Activated CD8-positive, alpha-beta memory T cell treated with anti-CD3 and anti-CD28 coated beads for 4 hours (primary cell): ENCODE measurements around the gene PARVA.

Source experiments
- DNase-seq, 2 donors: peaks; one replicate each; pipeline ENCODE4 v3.0.0-alpha.2; 2020; ENCODE audit warnings: low read depth in 2 of 2

Gene PARVA

DNA sequence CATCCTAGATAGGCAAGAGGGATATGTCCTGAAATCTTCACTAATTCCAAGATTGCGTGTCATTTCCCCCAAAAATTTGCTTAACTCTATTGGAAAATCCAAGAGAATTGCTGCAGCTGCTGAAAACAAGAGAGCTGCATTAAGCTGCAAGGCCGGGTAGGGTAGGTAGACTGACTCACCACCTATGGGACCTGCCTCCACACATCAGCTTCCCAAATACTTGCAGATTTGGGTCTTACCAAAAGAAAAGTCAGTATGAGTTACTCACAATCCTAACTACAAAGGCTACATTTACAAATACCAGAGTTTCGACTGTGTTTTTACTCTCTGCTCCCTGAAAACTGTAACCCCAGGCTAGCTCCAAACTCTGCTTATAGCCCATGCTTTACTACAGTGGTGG, 154.3 kb downstream of the PARVA start:
- no peak for DNase-seq

DNA sequence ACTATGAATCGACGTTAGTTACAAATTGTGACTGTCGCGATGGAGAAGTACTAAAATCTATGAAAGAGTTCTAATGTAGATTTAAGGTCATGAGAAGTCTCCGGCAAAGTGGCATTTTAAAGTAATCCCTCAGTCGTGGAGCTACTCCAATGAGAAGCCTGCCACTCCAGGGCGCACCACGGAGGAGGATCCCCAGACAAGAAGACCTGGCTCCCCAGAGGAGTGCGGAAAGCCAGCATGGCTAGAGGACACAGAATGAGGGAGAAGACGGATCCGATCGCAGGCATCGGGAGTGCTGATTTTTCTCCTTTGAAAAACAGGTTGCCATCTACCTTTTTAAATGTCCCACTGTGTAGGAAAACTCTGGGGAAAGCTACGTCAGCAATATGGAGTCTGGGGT, 155.2 kb downstream of the PARVA start:
- no peak for DNase-seq

DNA sequence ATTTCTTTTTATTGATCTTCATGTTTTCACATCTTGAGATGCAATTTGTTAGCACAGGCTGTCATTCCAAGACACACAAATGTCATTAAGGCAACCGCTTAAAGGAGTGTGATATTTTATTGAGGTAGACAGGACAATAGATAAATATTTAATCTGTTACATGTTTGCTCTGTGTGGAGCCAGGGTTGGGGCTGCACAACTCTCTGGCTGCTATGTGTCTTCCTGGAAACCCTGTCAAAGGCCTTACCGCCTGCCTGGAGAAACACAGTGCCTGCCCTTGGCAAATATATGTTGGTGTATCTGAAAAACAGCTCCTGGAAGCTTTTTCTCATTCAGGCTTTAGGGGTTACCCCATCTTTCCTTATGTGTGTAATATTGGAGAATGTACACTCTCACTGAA, 157.2 kb downstream of the PARVA start:
- DNase-seq = no peak

DNA sequence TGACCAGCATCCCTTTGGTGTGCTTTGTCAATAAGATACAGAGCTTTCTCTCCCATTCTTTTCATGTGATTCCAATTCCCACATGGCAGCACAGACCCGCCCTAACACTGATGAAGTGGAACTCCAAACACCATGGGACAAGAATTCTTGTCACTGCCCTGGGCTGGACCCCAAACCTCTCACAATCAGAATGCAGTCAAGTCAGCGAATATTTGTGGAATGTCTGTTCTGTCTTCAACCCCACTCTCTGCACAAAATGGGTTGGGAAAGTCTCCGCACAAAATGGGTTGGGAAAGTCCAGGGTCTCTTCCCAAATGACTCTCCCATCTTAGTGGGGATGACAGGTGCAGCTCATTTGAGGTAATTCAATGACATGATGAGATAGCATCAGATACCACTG, 157.9 kb downstream of the PARVA start:
- DNase-seq = no peak

DNA sequence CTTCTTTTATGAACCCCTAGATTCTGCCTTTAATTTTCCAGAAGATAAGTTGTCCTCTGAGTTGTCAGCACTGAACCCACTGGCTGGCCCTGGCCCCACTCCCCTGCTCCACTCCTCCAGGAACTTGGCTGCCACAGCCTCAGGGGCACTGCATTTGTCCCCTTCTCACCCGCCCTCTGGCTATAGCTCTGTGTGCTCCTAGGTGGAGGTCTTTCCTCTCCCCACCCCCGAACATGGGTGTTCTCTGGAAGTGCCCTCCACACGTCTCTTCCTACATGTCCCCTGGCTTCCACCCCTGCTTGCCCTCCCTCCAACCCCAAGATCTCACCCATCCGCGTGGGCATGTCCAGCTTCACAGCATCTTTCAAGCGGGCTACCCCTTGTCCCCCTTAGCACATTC, 159.2 kb downstream of the PARVA start:
- DNase-seq = no peak

DNA sequence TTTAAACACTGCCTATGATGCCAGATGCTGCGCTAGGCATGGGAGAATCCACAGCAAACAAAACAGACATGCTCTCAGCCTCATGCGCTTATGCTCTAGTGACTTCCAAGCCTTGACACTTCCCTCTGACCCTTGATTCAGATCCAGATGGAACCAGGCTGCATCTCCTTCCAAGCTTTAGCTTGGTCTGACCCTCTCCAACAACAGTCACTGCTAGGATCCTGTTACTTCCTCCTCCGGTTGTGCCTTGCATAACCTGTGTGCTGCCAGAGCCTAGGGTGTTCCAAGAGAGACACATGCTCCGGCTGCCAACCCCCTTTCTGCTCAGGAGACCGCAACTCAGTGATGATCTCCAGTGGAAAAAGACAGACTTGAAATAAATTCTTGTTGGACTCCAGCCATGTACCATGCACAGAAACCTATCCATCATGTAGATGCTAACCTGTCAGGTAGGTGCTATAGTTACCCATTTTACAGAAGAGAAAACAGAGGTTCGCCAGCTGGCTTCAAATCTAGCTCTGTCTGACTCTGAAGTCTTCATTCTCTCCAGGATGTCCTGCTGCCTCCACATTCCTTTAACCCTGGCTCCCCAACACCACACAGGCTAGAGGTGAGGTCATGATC, 160.5 kb downstream of the PARVA start:
- no peak for DNase-seq

DNA sequence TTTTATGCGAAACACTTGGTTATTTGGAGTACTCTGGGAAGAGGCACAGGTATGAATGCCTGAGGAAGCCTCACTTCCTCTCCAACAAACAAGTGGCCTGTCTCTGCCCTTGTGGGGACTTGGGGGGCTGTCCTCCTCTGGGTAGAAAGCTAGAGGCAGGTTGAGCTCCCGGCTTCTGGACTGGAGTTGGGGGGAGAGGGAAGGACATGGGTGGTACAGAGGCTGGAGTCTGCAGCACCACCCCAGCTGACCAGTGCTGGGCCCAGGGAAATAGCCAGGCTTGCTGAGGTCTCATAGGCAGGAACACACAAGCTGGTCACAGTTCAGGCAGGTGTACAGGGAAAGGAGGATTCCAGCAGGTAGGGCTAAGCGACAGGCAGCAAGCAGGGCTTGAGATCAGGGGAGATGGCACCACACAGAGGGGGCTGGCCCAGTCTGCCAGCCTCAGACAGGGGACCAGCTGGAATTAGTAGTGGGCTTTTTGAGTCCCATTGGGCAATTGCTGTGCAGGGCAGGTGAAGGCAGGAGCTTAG, 161.6 kb downstream of the PARVA start:
- DNase-seq = no peak

DNA sequence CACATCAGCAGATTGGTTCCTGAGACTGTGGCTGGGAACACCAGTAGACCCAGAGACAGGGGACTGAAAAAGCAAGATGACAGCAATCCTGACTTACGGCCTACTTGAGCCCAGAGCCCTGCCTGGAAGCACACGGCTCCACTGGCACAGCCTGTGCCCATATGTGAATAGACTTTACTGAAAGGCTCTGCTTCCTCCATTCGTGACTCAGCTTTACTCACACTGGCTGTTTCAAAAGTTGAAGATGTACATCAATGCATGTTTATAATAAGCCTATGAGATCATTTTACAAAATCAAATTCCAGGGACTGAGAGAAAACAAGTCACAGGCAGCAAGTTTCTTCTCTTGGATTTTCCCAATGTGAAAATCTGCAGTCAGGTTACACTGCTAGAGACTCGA, 162.2 kb downstream of the PARVA start:
- DNase-seq = no peak

DNA sequence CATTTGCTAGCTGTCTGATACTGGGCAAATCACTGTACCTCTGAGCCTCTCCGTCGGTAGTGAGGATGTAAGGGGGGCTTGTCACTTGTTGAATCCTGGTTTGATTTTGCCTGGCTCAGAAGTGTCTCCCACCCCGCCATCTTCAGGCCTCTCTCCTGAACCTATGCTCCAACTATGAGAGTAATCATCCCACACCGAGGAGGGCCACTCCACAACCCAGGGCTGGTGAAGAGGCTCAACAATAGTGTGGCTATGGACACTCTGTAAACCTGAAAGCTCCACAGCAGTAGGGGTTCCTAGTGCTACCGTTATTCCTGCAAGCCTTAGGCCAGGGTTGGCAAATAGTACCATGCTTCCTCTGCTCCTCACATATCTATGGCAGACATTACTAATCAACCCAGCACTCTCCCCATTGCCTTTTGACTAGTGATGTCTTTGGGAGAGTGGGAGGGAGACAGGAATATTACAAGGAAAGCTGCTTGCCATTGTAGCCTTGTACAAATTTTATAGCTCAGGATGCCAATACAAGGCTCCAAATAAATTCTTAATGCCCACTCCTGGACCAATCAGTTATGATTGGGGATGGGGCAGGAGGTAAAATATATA, 162.8 kb downstream of the PARVA start:
- no peak for DNase-seq

DNA sequence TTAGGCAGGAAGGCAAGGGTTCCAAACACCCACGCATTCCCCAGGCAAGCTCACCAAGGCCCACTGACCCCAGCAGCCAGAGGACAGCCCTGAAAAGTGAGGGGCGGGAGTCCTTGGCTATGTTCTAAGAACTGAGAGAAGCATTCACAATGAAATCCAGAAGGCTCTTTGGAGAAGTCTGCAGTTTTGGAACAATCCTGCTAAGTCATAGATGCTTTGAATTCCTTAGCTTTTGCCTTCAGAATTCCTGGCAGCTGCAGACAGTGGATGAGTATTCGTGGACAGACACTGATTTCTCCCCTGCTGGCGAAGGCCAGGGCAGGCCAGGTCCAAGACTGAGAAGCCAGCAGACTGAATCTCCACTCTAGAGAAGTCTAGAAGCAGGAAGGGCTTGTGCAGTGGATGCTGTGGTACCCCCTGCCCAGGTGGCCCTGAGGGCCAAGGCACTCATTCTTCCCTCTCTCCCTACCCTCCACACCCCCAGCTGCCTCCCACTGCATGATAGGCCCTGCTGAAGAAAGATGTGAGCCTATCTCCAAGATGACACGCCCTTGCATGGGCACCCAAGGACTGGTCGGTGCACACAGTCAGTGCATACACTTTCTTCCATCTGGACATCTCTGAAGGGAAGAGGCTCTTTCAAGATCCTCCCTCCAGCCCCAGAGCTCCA, 163.7 kb downstream of the PARVA start:
- no peak for DNase-seq

DNA sequence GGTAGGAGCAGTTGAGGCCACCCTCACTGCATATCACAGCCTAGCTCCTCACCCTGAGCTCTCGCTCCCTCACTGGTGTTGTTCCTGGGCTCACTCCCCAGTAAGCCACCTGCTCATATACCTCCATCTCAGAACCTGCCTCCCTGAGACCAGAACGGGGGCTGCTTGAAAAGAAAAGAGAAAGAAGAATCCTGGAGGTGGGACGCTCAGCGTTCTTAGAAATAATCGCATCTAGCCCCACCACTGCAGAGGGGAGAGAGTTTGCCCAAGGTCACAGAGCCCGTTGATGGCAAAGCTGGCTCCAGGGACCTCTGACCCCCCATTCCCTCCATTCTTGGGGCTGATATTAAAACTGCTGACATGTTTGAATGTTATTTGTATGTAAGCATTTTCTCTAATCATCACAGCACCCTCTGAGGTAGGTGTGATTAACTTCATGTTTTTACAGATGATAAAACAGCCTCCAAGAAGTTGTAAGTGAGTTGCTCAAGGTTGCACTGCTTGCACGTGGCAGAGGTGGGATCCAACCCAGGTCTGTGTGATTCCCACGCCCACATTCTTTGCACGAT, 164.3 kb downstream of the PARVA start:
- DNase-seq = no peak

DNA sequence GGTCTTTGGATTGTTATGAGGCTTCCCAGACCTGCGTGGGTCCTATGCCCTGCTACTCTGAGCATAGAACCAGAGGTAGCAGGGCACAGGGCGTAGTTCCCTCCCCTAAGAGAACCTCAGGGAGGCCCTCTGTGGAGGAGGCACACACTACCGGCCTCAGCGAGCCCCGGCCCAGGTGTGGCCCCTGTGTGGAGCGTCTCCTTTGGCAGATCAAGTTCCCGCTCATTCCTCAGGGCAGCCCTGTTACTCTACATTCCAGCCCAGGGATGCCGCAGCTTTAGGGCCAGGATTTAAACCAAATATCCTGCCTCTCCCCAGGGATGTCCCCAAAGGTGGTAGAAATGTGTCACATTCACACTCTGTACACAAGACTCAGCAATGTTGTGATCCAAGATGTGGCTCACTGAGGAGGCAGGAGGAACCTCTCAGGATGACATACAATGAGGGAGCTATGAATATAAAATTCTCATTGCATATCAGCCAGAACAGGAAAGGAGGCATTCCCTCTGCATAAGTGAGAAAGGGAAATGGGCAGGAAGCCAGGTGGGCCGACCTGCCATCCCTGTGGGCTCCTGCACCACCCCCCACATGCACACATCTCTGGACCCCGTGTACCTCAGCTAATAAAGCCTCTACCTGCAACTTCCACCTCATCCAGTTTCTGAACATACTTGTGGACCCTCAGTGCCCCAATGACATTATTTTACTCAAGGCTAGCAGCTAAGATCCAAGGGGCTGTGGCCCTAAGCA, 165.0 kb downstream of the PARVA start:
- no peak for DNase-seq

DNA sequence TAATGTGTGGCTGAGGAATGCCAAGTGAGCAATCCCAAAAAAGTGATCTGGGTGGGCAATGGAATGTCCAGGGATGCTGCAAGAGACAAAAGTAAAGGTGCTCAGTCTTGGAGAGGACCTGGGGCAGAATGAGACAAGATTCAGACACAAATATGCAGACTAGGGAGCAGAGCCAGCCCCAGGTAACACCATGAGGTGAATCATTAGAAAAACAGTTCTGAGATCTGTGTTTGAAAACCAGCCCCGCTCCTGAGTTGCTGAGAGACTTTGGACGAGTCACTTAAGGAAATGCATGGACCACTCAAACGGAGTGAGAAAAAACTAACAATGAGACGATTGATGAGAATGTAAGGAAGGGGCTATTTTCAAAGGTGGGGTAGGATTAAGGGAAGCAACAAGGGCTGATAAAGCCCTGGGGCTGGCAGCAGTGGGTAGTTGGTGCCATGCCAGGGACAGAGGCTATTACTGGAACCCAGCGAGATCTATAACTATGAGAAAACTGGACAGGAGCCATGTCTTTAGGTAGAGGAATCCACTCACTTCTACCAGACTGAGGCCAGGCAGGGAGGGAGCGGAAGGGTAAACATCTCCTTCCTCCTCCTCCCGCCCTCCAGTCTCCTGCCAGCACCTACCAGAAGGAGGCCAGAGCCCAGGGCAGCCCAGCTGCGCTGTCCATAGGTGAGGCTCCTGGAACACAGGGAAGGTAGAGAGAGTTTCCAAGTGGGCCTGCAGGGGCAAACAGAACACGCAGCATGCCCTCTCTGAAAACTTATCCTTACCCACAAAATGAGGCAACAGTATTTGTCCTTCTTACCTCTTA, 166.4 kb downstream of the PARVA start:
- no peak for DNase-seq

DNA sequence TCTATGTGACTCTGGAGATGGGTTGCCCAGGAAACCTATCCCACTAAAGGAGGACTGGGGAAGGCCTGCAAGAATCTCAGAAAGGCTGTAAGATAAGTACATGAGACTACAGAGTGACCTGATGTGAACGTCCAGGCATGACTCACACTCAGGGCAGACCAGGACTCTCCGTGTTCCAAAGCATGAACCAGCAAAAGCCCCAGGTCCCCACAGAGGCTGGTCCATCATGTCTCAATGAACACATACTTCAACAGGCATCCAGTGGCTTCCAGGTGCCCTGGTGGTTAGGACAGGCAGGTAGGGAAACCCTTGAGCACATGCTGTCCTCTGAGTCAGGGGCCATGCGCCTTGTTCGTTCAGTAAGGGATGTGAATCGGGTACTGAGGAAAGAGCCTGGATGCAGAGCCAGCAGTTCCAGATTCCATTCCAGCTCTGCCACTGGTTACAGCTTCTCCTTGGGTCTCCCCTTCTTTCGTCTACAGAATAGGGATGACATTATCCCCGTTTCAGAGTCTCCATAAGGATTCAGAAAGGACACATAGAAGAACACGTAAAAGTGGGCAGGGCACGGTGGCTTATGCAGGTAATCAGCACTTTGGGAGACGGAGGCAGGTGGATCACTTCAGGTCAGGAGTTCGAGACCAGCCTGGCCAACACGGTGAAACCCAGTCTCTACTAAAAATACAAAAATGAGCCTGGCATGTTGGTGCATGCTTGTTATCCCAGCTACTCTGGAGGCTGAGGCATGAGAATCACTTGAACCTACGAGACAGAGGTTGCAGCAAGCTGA, 167.8 kb downstream of the PARVA start:
- no peak for DNase-seq

DNA sequence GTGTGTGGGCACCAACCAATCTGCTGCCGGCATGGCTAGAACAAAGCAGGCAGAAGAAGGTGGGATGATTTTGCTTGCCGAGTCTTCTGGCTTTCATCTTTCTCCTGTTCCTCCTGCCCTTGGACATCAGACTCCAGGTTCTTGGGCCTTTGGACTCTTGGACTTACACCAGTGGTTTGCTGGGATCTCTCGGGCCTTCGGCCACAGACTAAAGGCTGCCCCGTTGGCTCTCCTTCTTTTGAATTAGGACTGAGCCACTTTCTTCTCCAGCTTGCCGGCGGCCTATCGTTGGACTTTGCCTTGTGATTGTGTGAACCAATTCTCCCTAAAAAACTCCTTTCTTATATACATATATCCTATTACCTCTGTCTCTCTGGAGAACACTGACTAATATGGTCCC, 168.8 kb downstream of the PARVA start:
- no peak for DNase-seq

DNA sequence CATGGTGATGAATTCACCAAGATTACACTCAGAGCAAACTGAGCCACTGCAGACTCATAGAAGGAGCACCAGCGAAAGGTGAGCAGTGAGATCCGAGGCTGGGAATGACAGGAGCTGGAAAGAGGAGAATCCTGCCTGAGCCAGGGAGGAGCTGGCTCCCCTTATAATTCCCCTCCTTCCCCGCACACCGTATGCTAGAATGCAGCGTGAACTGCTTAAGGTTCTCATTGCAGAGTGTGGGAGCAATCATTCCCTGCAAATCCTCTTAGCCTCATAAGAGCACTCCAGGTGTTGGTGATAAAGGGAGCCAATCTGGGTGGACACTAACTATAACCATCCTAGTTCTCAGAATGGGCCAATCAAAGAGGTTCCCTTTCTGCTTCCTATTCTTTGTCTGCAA, 169.3 kb downstream of the PARVA start:
- no peak for DNase-seq

DNA sequence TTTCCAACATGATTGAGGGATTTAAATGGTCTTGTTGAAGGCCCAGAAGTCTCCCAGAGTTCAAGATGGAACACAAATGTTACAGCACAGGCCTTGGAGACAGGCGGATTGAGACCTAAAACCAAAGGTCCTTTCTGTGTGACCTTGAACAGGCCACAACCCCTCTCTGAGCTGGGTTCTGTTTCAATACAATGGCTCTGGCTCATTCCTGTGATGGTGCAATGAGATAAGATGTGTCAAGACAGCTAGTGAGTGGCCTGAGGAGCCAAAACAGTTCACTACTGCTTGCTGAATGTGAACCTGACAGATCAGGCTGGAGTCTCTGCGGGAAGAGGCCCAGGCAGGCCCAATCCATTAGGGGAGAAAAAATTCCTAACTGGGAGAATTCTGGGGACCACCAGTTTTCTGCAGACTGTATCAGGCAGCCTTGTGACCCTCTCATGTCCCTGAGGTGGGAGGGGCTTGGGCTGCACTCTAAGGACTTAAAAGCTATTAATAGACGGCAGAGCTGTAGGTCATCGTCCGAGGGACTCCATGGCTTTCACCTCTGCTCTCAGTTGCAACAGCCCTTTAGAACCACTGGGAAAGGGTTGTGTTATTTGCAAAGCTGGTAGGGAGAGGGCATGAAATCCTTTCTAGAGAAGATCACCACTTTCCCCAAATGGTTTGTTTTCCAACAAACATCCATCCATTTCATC, 170.7 kb downstream of the PARVA start:
- no peak for DNase-seq

DNA sequence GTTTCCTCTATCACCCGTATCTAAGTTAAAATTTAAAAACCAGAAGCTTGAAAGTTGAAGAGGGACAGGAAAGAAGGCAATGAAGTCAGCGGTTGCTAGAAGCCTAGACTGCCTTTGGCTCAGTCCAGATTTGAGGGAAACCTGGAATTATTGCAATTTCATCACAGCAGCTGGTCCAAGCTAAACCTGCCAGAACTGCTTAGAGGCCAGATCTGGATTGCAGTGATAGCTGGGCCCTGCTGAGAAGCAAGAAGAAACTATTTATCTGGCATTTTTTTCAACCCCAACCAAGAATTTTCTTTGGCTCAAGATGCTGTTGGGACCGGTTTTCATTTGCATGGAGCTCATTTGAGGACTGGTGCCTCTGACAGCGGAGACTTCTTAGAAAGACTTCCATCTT, 175.3 kb downstream of the PARVA start:
- DNase-seq = no peak

DNA sequence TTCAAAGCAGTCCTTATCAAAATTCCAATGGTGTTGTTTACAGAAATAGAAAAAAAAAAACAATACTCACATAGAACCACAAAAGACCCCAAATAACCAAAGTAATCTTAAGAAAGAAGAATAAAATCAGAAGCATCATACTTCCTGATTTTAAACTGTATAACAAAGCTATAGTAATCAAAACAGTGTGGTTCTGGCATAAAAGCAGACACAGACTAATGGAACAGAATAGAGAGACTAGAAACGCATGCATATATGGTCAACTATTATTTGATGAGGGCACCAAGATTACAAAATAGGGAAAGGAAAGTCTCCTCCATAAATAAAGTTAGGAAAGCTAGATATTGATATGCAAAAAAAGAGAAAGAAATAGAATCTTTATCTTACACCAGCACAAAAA, 176.8 kb downstream of the PARVA start:
- DNase-seq = no peak

DNA sequence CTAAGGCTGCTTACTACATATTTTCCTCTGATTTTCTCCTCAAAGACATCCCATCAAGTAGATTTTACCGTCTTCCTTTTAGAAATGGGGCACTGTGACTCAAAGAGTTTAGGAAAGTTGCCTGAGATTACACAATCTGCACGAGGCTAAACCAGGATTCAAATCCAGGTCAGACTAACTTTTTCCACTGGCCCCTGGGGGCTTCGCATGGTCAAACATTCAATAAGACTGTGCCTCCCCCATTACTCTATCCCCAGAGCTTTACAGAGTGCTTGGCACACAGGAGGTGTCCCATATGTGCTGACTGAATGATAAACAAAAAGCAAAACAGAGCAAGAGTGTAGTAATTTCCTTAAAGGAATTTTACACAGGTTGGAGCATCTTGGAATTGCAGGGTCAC, 178.8 kb downstream of the PARVA start:
- no peak for DNase-seq
